GM12873 (cell line): ENCODE measurements around the gene C1QC.

Experiments
- CTCF ChIP-seq: IDR thresholded peaks from 2 replicates; pipeline ENCODE4 v1.5.1; 2012; ENCODE audit warnings: low read depth, mild to moderate bottlenecking, moderate library complexity, low read length, control low read depth; ENCODE audit not compliant: insufficient read depth; ENCODE audit errors: missing control alignments

Gene C1QC

GRCh38 chr1:22689505-22689904, 46.1 kb downstream of the C1QC start:
- no peak for TF ChIP-seq CTCF

GRCh38 chr1:22691031-22691753, 47.8 kb downstream of the C1QC start:
- TF ChIP-seq CTCF: no peak

GRCh38 chr1:22694172-22694571, 50.7 kb downstream of the C1QC start:
- TF ChIP-seq CTCF: no peak

GRCh38 chr1:22696610-22697009, 53.2 kb downstream of the C1QC start:
- no peak for TF ChIP-seq CTCF
